ENCODE results near the gene TLR9. TPM values are rescaled to one million over a fixed set of nuclear protein-coding genes. Genes with fewer than 3 reads are reported as not detected.

The TLR9 gene
- total RNA-seq, 1 experiment from 2014 or later, result not detected

- no peak overlapping the region for H3K18ac ChIP-seq (ENCODE audit: insufficient read length, low read depth, low read length)
- peaks cover 39 to 47% of the 10 kb centered on the region in 2 experiments for H3K4me1 Mint-ChIP-seq
- no peaks in the 10 kb centered on the region for H3K9me3 ChIP-seq (ENCODE audit: control insufficient read depth, low read depth, low read length)
- H3K14ac ChIP-seq (ENCODE audit: insufficient read depth, low read length), result peak overlapping the region; percentile 61; the same call in 1 of the 2 replicates
- no peak overlapping the region for H4K91ac ChIP-seq (ENCODE audit: insufficient read length, low read depth, low read length)
- H3T11ph ChIP-seq (ENCODE audit: low read length), result no peak overlapping the region
- no peak overlapping the region for H3K56ac ChIP-seq (ENCODE audit: insufficient read length, low read depth, low read length)
- H2BK5ac ChIP-seq (ENCODE audit: insufficient read length, low read length), result no peak overlapping the region
- no peak overlapping the region for H3K23ac ChIP-seq (ENCODE audit: insufficient read length, low read depth, low read length)
- H3K4me3 Mint-ChIP-seq, result peak overlapping the region; percentile 91 to 95
- H3K27ac ChIP-seq (ENCODE audit: insufficient read length, low read depth, low read length), result no peak overlapping the region
- H2BK12ac ChIP-seq (ENCODE audit: insufficient read length, low read depth, low read length), result no peak overlapping the region
- no peak overlapping the region for H2BK120ac ChIP-seq (ENCODE audit: low read depth, low read length, poor library complexity, severe bottlenecking)
- H4K8ac ChIP-seq (replicated peaks; ENCODE audit: insufficient read length, low read depth, low read length), result no peak overlapping the region
- TF ChIP-seq, protein P1, sequence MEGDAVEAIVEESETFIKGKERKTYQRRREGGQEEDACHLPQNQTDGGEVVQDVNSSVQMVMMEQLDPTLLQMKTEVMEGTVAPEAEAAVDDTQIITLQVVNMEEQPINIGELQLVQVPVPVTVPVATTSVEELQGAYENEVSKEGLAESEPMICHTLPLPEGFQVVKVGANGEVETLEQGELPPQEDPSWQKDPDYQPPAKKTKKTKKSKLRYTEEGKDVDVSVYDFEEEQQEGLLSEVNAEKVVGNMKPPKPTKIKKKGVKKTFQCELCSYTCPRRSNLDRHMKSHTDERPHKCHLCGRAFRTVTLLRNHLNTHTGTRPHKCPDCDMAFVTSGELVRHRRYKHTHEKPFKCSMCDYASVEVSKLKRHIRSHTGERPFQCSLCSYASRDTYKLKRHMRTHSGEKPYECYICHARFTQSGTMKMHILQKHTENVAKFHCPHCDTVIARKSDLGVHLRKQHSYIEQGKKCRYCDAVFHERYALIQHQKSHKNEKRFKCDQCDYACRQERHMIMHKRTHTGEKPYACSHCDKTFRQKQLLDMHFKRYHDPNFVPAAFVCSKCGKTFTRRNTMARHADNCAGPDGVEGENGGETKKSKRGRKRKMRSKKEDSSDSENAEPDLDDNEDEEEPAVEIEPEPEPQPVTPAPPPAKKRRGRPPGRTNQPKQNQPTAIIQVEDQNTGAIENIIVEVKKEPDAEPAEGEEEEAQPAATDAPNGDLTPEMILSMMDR (conservative IDR thresholded peaks at IDR 0.05), result no peak; the same call in 1 of the 3 replicates
- no peak overlapping the region for H3K9ac ChIP-seq (ENCODE audit: extremely low read depth, insufficient read length, low read length)
- no peak overlapping the region for H2AK5ac ChIP-seq (ENCODE audit: insufficient read length, low read length)
- no CpG with 5 or more reads among the region's 8 CpGs for WGBS (ENCODE audit: extremely low coverage, insufficient read length, low lambda C conversion rate)
- peaks cover 15% of the 10 kb centered on the region for H3K4me1 ChIP-seq (ENCODE audit: insufficient read depth, low read length)
- no peaks in the 10 kb centered on the region for H3K27me3 ChIP-seq (ENCODE audit: insufficient read depth, low read length)
- peaks cover 3% of the 10 kb centered on the region for H3K27me3 Mint-ChIP-seq (ENCODE audit: low read depth)
- no peak overlapping the region; the same call in 1 of the 2 replicates for H3K4ac ChIP-seq (ENCODE audit: low read depth, low read length)
- H2AFZ ChIP-seq (ENCODE audit: low read length), result no peak overlapping the region
- H3K79me1 ChIP-seq (ENCODE audit: insufficient read depth, low read depth, low read length, poor library complexity, severe bottlenecking), result no peaks in the 10 kb centered on the region
- DNase-seq, result peak; percentile 68
- H2BK20ac ChIP-seq (ENCODE audit: low read depth, low read length, poor library complexity, severe bottlenecking), result no peak overlapping the region
- H2BK15ac ChIP-seq (ENCODE audit: low read depth, low read length), result no peak overlapping the region
- H3K27ac Mint-ChIP-seq, result no peak overlapping the region
- no peaks in the 10 kb centered on the region for H3K9me3 Mint-ChIP-seq
- peaks cover 0 to 19% (median 17%) of the 10 kb centered on the region in 3 experiments; a peak in 5 of 7 replicates for H3K36me3 Mint-ChIP-seq (ENCODE audit: insufficient read depth in 1 of 3, low read depth in 3 of 3)
- H3K23me2 ChIP-seq (ENCODE audit: insufficient read length, low read depth, low read length, poor library complexity, severe bottlenecking), result peaks cover 8% of the 10 kb centered on the region
- peaks cover 5% of the 10 kb centered on the region; the same call in 1 of the 2 replicates for H3K79me2 ChIP-seq (ENCODE audit: insufficient read depth, low read length)
- peak overlapping the region; percentile 99 for H3K4me2 ChIP-seq (ENCODE audit: insufficient read depth, insufficient read length, low read length)
- no peaks in the 10 kb centered on the region for H4K20me1 ChIP-seq (ENCODE audit: control insufficient read depth, insufficient read depth, insufficient read length)
- no peak overlapping the region for H4K5ac ChIP-seq (ENCODE audit: insufficient read length, low read depth, low read length)
These were observed 12.3 kb upstream of the TLR9 start for GRCh38 chr3:52237657-52238172.
